Colonic mucosa (tissue), 4 donors: ENCODE measurements around the gene KRT17. TPM values are rescaled to one million over a fixed set of nuclear protein-coding genes. Genes with fewer than 3 reads are reported as not detected.

ENCODE experiments used
- DNase-seq: peaks from one replicate; pipeline ENCODE4 v3.0.0-alpha.2; 2020
- H3K27ac ChIP-seq: fragments of 200-600 bp; one replicate; pipeline ENCODE4 v1.8.0; 2021
- H3K27me3 ChIP-seq: fragments of 200-600 bp; one replicate; pipeline ENCODE4 v1.8.0; 2021
- H3K36me3 ChIP-seq: fragments of 200-600 bp; one replicate; pipeline ENCODE4 v1.8.0; 2021
- H3K4me1 ChIP-seq: fragments of 200-600 bp; one replicate; pipeline ENCODE4 v1.8.0; 2021; ENCODE audit warnings: mild to moderate bottlenecking
- H3K4me3 ChIP-seq: fragments of 200-600 bp; one replicate; pipeline ENCODE4 v1.8.0; 2021
- H3K9ac ChIP-seq, 2 donors: one replicate each; pipeline ENCODE4 v1.7.0; 2013; ENCODE audit warnings: control low read depth in 2 of 2, low read depth in 2 of 2, low read length in 2 of 2
- H3K9me3 ChIP-seq: fragments of 200-600 bp; one replicate; pipeline ENCODE4 v1.8.0; 2021
- intact Hi-C: fragments of 100-400 bp; cut with DNase I; formaldehyde crosslinking; loops from one replicate; pipeline ENCODE4 v1.14.1; 2022
- total RNA-seq, 2 donors: library from RNA; stranded (reverse); fragmentation: NEBNext Ultra II Directional in 1 of 2; extraction: Animal tissue kit (Norgen Biotek cat#: 25700) in 1 of 2; gene quantifications; one replicate each; pipeline ENCODE4 v1.2.1, GENCODE V29; 2021
- TF ChIP-seq, protein P1 (sequence below): fragments of 200-600 bp; IDR thresholded peaks from one replicate; pipeline ENCODE4 v1.8.0; 2022; ENCODE audit warnings: antibody characterized with exemption, mild to moderate bottlenecking
- donor health status: healthy.
- donor health status: DM: no; HTN: no; CAD: no.
- donor health status: DM: no; HTN: no; CAD: no.

Gene KRT17
- total RNA-seq, 2 donors from 2014 or later: 1.2 TPM; not detected in 1

DNA sequence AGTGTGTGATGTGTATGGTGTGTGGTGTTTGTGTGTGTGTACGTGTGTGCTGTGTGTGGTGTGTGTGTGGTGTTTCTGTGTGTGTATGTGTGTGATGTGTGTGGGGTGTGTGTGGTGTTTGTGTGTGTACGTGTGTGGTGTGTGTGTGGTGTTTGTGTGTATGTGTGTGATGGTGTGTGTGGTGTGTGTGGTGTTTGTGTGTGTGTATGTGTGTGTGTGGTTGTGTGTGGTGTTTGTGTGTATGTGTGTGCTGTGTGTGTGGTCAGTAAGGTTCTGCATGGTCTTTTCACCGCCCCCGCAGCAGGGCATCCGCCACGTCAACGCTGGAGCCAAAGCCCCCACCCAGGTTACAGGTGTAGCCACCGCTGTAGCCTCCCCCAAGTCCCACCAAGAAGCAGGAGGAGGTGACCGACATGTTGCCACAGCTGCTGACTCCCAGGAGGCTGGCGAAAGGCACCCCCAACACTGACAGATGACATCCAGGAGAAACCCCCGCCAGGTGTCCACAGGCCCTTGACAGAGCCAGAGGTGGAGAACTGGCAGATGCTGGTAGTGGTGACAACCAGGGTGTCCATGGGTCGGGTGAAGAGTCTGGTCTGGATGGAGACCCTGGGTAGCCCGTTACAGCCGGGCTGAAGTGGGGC, 9.3 kb upstream of the KRT17 start:
- Histone ChIP-seq H3K4me1 (no peaks in the 10 kb centered on the region), H3K27ac (no peak overlapping the region), H3K4me3 (no peak overlapping the region), H3K36me3 (no peaks in the 10 kb centered on the region), H3K9ac (no peak overlapping the region), H3K9me3 (no peaks in the 10 kb centered on the region), H3K27me3 (no peaks in the 10 kb centered on the region)
- no peak for DNase-seq
- TF ChIP-seq, protein P1, sequence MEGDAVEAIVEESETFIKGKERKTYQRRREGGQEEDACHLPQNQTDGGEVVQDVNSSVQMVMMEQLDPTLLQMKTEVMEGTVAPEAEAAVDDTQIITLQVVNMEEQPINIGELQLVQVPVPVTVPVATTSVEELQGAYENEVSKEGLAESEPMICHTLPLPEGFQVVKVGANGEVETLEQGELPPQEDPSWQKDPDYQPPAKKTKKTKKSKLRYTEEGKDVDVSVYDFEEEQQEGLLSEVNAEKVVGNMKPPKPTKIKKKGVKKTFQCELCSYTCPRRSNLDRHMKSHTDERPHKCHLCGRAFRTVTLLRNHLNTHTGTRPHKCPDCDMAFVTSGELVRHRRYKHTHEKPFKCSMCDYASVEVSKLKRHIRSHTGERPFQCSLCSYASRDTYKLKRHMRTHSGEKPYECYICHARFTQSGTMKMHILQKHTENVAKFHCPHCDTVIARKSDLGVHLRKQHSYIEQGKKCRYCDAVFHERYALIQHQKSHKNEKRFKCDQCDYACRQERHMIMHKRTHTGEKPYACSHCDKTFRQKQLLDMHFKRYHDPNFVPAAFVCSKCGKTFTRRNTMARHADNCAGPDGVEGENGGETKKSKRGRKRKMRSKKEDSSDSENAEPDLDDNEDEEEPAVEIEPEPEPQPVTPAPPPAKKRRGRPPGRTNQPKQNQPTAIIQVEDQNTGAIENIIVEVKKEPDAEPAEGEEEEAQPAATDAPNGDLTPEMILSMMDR: no peak
- intact Hi-C loops: no loop called here

DNA sequence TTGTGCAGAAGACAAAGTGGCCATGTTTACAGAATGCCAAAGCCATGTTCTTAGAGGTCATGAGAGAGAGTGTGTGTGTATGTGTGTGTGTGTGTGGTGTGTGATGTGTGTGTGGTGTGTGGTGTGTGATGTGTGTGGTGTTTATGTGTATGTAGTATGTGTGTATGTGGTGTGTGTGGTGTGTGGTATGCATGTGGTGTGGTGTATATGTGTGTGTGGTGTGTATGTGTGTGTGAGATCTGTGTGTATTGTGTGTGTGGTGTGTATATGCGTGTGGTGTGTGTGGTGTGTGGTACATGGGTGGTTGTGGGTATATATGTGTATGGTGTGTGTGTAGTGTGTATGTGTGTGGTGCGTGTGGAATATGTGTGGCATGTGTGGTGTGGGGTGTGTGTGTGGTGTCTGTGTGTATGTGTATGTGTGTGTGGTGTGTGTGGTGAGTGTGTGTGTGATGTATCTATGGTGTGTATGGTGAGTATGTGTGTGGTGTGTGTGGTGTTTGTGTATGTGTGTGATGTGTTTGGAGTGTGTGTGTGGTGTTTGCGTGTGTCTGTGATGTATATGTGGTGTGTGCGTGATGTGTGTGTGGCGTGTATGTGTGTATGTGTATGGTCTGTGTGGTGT, 8.2 kb upstream of the KRT17 start:
- H3K27me3 ChIP-seq: no peaks in the 10 kb centered on the region
- H3K36me3 ChIP-seq: no peaks in the 10 kb centered on the region
- no peak overlapping the region for H3K9ac ChIP-seq
- TF ChIP-seq, protein P1: no peak
- H3K9me3 ChIP-seq: no peaks in the 10 kb centered on the region
- no peak overlapping the region for H3K4me3 ChIP-seq
- no peaks in the 10 kb centered on the region for H3K4me1 ChIP-seq
- intact Hi-C loops: no loop called here
- no peak for DNase-seq
- no peak overlapping the region for H3K27ac ChIP-seq

DNA sequence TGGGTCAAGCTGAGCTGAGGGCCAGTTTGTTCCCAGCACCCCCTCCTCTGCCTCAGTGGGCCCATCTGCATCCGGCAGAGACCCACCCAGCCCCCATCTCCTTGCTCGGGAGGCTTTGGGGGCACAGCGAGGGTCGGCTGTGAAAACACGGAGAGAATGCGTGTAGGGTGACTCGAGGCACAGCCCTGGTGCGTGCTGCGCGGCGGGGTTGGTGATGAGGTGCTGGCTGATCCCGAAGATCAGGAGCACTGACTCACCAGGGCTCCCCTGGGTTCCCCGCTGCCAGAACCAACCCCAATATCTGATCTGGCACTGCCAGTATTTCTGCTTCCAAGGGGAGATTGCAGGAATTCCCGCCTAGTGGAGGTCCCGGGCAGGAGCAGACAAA, 7.5 kb upstream of the KRT17 start:
- H3K9ac ChIP-seq: no peak overlapping the region
- H3K4me1 ChIP-seq: no peaks in the 10 kb centered on the region
- H3K27ac ChIP-seq: no peak overlapping the region
- H3K4me3 ChIP-seq: no peak overlapping the region
- H3K9me3 ChIP-seq: no peaks in the 10 kb centered on the region
- no peaks in the 10 kb centered on the region for H3K36me3 ChIP-seq
- no peak for DNase-seq
- intact Hi-C loops: no loop called here
- H3K27me3 ChIP-seq: no peaks in the 10 kb centered on the region
- TF ChIP-seq, protein P1: no peak

DNA sequence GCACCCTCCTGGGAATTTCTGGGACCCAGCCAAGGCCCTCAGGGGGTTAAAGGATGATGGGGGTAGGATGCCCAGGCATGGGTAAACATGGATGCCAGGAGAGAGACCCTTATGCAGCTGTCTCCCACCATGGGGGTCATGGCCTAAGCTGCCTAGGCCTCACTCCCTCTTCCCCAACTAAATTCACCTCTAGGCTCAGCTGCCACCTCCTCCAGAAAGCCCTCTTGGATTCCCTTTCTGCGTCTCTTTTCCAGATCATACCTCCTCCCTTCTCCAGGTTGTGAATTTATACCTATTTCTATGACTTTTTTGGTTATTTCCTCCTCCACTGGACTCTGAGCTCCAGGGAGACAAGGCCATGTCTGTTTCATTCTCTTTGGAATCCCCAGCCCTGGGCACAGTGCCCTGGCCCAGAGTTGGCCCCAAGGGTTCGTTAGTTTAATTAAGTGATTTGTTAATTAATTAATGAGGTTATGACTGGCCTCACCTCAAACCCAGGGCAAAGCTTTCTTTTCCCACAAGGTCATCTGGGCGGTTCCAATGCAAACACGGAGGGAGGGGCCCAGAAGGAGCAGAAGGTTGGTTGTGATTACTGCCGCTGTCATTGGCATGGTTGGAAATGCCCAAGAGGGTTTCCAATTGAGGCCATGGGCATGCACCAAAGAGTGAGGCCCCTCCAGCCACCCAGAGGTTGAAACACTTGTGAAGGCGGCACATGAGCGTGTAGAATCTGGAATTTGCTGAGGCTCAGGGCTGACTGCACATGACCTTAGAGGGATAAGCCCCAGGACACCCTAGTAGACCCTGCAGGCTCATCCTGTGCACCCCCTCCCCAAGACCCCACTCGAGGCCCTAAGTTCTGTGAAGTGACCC, 6.9 kb upstream of the KRT17 start:
- TF ChIP-seq, protein P1: no peak
- intact Hi-C loops: no loop called here
- H3K27ac ChIP-seq: no peak overlapping the region
- no peak overlapping the region for H3K9ac ChIP-seq
- H3K27me3 ChIP-seq: no peaks in the 10 kb centered on the region
- H3K4me1 ChIP-seq: no peaks in the 10 kb centered on the region
- no peak overlapping the region for H3K4me3 ChIP-seq
- DNase-seq: no peak
- H3K36me3 ChIP-seq: no peaks in the 10 kb centered on the region
- no peaks in the 10 kb centered on the region for H3K9me3 ChIP-seq

DNA sequence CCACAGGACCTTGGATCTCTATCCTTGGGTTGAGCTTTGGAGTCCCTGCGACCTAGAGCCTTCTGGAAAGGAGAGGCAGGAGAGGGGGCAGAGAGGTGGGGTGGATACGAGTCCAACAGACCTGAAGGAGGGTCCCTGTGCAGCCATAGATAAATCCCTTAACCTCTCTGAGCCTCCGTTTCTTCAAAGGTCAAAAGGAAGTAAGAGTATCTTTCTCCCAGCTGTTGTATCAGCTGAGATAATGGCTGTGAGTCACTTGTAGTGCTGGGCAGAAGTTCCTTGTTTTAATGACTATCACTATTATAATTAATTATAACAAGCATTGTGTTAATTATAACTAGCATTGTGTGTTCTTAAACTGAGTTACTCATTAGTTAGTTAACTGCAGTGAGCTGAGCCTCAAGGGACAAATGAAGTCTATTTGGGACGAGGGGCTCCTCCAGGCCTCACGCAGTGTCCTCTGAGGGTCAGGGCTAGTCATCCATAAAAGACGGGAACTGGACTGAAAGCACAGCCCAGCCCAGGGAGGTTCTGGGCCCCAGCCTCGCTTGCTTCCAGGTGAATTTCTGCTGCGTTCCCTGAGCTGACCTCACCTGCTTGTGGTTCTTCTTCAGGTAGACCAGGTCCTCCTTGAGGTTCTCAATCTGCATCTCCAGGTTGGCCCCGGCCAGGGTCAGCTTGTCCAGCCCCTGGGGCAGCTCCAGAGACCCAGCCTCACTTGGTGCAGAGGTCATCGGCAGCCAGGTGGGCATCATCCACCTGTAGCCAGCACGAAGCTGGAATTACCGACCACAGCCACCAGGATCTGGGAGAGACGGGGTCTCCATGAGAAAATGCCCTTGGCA, 5.7 kb upstream of the KRT17 start:
- H3K27ac ChIP-seq: no peak overlapping the region
- intact Hi-C loops: no loop called here
- H3K9ac ChIP-seq: no peak overlapping the region
- no peaks in the 10 kb centered on the region for H3K4me1 ChIP-seq
- H3K27me3 ChIP-seq: no peaks in the 10 kb centered on the region
- DNase-seq: no peak
- no peaks in the 10 kb centered on the region for H3K9me3 ChIP-seq
- no peak overlapping the region for H3K4me3 ChIP-seq
- TF ChIP-seq, protein P1: no peak
- H3K36me3 ChIP-seq: no peaks in the 10 kb centered on the region
